ENCODE data around the gene PHLDA3.

DNA sequence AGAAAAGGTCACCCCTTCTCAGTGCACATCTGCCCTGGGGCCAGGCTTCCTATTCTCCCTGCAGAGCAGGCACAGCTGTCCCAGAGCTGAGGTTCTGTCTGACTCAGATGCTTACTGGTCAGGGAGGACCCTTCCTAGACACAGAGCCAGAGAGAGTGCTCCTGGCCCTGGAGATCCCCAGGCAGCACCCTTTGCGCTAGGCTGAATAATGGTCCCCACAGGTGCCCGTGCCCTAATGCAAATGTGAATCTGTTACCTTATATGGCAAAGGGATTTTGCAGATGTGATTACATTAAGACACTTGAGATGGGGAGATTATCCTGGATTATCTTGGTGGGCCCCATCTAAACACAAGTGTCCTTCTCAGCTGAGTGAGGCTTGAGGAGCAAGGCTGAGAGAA, 44.8 kb downstream of the PHLDA3 start:
- TF ChIP-seq, protein P1, sequence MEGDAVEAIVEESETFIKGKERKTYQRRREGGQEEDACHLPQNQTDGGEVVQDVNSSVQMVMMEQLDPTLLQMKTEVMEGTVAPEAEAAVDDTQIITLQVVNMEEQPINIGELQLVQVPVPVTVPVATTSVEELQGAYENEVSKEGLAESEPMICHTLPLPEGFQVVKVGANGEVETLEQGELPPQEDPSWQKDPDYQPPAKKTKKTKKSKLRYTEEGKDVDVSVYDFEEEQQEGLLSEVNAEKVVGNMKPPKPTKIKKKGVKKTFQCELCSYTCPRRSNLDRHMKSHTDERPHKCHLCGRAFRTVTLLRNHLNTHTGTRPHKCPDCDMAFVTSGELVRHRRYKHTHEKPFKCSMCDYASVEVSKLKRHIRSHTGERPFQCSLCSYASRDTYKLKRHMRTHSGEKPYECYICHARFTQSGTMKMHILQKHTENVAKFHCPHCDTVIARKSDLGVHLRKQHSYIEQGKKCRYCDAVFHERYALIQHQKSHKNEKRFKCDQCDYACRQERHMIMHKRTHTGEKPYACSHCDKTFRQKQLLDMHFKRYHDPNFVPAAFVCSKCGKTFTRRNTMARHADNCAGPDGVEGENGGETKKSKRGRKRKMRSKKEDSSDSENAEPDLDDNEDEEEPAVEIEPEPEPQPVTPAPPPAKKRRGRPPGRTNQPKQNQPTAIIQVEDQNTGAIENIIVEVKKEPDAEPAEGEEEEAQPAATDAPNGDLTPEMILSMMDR (IDR thresholded peaks at IDR 0.05; ENCODE audit: poor library complexity, severe bottlenecking): no peak
- TF ChIP-seq, protein P2, sequence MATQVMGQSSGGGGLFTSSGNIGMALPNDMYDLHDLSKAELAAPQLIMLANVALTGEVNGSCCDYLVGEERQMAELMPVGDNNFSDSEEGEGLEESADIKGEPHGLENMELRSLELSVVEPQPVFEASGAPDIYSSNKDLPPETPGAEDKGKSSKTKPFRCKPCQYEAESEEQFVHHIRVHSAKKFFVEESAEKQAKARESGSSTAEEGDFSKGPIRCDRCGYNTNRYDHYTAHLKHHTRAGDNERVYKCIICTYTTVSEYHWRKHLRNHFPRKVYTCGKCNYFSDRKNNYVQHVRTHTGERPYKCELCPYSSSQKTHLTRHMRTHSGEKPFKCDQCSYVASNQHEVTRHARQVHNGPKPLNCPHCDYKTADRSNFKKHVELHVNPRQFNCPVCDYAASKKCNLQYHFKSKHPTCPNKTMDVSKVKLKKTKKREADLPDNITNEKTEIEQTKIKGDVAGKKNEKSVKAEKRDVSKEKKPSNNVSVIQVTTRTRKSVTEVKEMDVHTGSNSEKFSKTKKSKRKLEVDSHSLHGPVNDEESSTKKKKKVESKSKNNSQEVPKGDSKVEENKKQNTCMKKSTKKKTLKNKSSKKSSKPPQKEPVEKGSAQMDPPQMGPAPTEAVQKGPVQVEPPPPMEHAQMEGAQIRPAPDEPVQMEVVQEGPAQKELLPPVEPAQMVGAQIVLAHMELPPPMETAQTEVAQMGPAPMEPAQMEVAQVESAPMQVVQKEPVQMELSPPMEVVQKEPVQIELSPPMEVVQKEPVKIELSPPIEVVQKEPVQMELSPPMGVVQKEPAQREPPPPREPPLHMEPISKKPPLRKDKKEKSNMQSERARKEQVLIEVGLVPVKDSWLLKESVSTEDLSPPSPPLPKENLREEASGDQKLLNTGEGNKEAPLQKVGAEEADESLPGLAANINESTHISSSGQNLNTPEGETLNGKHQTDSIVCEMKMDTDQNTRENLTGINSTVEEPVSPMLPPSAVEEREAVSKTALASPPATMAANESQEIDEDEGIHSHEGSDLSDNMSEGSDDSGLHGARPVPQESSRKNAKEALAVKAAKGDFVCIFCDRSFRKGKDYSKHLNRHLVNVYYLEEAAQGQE (IDR thresholded peaks at IDR 0.05; ENCODE audit: borderline replicate concordance): no peak
- TF ChIP-seq EZH2 (IDR thresholded peaks at IDR 0.05; ENCODE audit: borderline replicate concordance, insufficient read depth, low read length, poor library complexity, severe bottlenecking) (no peak), EP300 (conservative IDR thresholded peaks at IDR 0.05; ENCODE audit: poor library complexity, severe bottlenecking) (no peak), RAD21 (conservative IDR thresholded peaks at IDR 0.05) (no peak)
